Retinal pigment epithelial cell (primary cell): ENCODE data around the gene PCID2.

Experiments used
- DNase-seq: peaks from one replicate; pipeline ENCODE4 v3.0.0-alpha.2; 2010; ENCODE audit warnings: low read depth
- H3K4me3 ChIP-seq: 2 replicates; pipeline ENCODE4 v1.5.1; 2011; ENCODE audit warnings: mild to moderate bottlenecking, low read length, control low read depth, moderate library complexity
- TF ChIP-seq, protein P1 (sequence below): conservative IDR thresholded peaks from 2 replicates; pipeline ENCODE4 v1.5.1; 2011; ENCODE audit warnings: low read depth, low read length, control low read depth, inconsistent platforms

PCID2 gene

DNA sequence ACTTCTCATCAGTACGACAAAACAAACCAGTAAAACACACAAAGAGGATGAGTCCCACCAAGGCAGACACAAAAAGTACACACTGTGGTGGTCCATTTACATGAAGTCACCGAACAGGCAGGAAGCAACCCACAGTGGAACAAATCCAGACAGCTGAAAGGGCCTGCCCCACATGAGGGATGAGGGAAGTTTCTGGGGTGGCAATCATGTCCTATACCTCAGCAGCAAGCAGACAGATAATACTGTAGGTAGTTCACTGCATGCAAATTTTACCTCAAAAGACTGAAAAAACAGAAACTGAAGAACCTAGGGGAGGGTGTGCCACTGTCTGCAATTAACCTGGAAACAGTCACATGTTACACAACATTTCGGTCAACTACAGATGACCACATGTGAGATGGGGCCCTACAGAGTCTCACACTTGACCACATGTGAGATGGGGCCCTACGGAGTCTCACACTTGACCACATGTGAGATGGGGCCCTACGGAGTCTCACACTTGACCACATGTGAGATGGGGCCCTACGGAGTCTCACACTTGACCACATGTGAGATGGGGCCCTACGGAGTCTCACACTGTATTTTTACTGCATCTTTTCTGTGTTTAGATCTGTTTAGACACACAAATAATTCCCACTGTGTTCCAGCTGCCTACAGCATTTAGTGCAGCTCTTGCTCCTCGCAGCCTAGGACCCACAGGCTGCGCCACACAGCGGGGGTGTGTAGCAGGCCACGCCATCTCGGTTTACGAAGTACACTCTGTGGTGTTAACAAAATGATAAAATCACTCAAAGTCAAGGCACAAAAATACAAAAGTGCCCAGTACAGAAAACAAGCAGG, 22.2 kb downstream of the PCID2 start:
- TF ChIP-seq, protein P1, sequence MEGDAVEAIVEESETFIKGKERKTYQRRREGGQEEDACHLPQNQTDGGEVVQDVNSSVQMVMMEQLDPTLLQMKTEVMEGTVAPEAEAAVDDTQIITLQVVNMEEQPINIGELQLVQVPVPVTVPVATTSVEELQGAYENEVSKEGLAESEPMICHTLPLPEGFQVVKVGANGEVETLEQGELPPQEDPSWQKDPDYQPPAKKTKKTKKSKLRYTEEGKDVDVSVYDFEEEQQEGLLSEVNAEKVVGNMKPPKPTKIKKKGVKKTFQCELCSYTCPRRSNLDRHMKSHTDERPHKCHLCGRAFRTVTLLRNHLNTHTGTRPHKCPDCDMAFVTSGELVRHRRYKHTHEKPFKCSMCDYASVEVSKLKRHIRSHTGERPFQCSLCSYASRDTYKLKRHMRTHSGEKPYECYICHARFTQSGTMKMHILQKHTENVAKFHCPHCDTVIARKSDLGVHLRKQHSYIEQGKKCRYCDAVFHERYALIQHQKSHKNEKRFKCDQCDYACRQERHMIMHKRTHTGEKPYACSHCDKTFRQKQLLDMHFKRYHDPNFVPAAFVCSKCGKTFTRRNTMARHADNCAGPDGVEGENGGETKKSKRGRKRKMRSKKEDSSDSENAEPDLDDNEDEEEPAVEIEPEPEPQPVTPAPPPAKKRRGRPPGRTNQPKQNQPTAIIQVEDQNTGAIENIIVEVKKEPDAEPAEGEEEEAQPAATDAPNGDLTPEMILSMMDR = no peak
- no peak for DNase-seq
- H3K4me3 ChIP-seq = no peak overlapping the region

DNA sequence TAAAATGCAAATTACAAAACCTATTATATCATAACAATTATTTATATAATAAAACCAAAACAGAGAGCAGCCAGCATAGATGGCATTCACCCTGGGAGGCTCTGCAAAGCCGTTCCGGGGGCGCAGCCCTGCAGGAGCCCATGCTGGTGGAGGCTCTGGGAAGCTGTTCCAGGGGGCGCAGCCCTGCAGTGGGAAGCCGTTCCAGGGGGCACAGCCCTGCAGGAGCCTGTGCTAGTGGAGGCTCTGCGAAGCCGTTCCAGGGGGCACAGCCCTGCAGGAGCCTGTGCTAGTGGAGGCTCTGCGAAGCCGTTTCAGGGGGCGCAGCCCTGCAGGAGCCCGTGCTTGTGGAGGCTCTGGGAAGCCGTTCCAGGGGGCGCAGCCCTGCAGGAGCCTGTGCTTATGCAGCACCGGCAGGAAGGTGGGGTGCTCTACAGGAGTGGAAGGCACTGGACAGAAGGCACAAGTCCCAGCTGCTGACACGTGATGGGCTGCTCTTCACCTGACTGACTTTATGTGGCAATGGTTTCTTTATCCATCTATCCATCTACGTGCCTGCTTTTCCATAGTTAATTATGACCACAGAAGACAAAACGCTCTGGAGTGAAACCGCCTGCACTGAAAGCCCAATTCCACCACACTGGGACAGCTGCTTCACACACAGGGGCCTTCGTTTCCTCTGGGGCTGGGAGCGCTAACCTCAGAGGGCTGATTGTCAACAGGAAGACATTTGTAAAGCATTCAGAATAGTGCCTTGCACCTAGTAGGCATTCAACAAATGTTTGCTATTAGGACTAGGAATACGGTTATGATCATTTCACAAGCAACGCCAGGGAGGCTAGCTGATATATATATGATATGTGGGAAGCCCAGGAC, 23.7 kb downstream of the PCID2 start:
- DNase-seq = no peak
- H3K4me3 ChIP-seq = no peak overlapping the region

GRCh38 chr13:113183450-113184129, 24.9 kb downstream of the PCID2 start:
- TF ChIP-seq, protein P1 = no peak
- no peak overlapping the region for H3K4me3 ChIP-seq
- no peak for DNase-seq

More for the DNA sequence above, 23.7 kb downstream of the PCID2 start:
- TF ChIP-seq, protein P1 = no peak

GRCh38 chr13:113182046-113182445, 26.4 kb downstream of the PCID2 start:
- DNase-seq = no peak
- no peak overlapping the region for H3K4me3 ChIP-seq

DNA sequence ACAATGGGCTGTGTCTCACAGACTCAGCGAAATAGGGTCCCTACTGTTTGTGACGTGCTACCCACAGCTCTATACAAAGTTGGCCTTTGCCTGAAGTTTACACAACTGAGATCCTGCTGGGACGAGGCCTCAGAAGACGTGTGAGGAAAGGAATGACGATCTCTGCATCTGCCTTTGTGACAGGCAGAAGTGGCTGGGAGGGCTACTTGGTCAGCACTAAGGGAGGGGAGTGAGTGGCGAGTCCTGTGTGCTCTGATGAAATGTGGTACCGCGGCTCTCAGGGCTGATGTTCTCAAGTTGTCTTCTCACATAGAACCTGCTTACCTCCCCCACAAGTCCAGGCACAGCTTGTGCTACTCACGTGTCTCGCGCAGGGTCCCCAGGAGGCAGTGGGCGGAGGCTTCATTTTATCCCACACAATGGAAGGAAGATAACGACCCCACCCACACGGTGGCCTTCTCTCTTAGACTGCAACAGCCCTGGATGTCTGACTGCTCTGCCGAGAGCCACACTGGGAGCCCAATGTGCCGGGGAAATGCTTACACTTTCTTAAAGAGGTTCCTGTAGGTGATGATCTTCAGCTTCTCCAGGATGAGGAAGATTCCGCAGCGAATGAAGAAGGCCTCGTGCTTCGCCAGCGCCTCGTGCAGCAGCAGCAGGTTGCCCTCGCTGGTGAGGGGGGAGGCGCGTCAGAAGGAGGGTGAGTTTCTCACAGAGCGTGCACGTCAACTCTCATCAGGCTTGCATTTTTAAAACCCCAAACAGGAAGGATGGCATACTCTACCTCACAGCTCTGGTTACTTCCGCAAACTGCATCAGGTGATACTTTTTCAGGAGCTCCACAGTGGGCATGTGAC, 28.9 kb downstream of the PCID2 start:
- no peak for DNase-seq
- no peak overlapping the region for H3K4me3 ChIP-seq
- TF ChIP-seq, protein P1 = no peak

More at GRCh38 chr13:113182046-113182445, 26.4 kb downstream of the PCID2 start:
- TF ChIP-seq, protein P1 = no peak

- no peak for DNase-seq
- TF ChIP-seq, protein P1 = no peak
- H3K4me3 ChIP-seq = no peak overlapping the region
Observed at GRCh38 chr13:113178896-113179167, 29.6 kb downstream of the PCID2 start.
